Prostate gland (tissue), 2 donors: ENCODE results near the gene ALOXE3. TPM values are rescaled to one million over a fixed set of nuclear protein-coding genes. Genes with fewer than 3 reads are reported as not detected.
A peak's percentile ranks its signal among the peaks of the same experiment; 100 is the strongest.

Experiments used
- DNase-seq: peaks from one replicate; pipeline ENCODE4 v3.0.0-alpha.2; 2019; ENCODE audit warnings: low spot score
- H3K27ac ChIP-seq, 2 donors: fragments of 200-600 bp; sonication (generic); 2 replicates each; pipeline ENCODE4 v1.5.1; 2017 to 2019
- H3K27me3 ChIP-seq: fragments of 200-600 bp; sonication (generic); replicated peaks from 2 replicates; pipeline ENCODE4 v1.5.1; 2019; ENCODE audit not compliant: insufficient read depth
- H3K36me3 ChIP-seq, 2 donors: fragments of 200-600 bp; sonication (generic); 1 replicate in 1 of 2; 2 replicates in 1 of 2; pipeline versions ENCODE4 v1.5.1 to v1.8.1; 2017 to 2019
- H3K4me1 ChIP-seq: fragments of 200-600 bp; sonication (generic); replicated peaks from 2 replicates; pipeline ENCODE4 v1.5.1; 2019
- H3K4me3 ChIP-seq, 2 donors: fragments of 200-600 bp; sonication (generic); 2 replicates each; pipeline ENCODE4 v1.5.1; 2017 to 2019
- H3K9me3 ChIP-seq: fragments of 200-600 bp; sonication (generic); 2 replicates; pipeline ENCODE4 v1.5.1; 2017
- POLR2A ChIP-seq: fragments of 450-650 bp; IDR thresholded peaks from one replicate; pipeline ENCODE4 v1.6.1; 2016; ENCODE audit warnings: antibody characterized with exemption, mild to moderate bottlenecking
- POLR2AphosphoS5 ChIP-seq: sonication (generic); formaldehyde crosslinking; IDR thresholded peaks from one replicate; pipeline ENCODE4 v1.6.1; 2017; ENCODE audit warnings: antibody characterized with exemption
- WGBS: methylation state at CpG from one replicate; pipeline ENCODE4 v1.1.5; 2018; 5-methylcytosine and 5-hydroxymethylcytosine counted together
- intact Hi-C: fragments of 100-400 bp; cut with DNase I; formaldehyde crosslinking; loops from one replicate; pipeline ENCODE4 v1.14.2; 2022
- total RNA-seq, 2 donors: library from RNA; depleted of rRNA; stranded (reverse); fragments of >200 nt; gene quantifications; one replicate each; pipeline ENCODE4 v1.1.0, GENCODE V29; 2016
- TF ChIP-seq, protein P1 (sequence below), 4 experiments: fragments of 200-600 bp in 2 of 4; fragments of 450-650 bp in 2 of 4; sonication (generic) in 2 of 4; IDR thresholded peaks; 1 replicate in 3 of 4; 2 replicates in 1 of 4; pipeline ENCODE4 v1.5.1; 2016 to 2019; ENCODE audit warnings: antibody characterized with exemption in 4 of 4, mild to moderate bottlenecking in 2 of 4, moderate library complexity in 2 of 4

Gene ALOXE3
- total RNA-seq, 2 donors from 2014 or later: 2.4 TPM; not detected in 1

DNA sequence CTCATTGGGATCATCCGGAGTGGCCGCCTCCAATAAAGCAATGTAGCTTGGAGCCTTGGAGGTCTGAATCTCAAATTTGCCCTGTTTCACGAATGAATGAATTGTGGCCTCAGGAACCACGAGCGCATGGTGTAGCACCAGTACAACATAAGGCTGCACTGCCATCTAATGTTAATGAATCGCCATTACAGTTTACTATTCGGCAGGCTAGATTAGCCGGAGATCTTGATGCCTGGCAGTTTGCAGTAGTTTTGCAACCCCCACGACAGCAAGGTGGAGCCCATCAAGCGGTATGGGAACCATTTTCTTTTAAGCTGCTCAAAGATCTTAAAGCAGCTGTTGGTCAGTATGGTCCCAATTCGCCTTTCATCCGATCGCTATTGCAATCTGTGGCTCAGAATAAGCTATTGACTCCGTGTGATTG, 60.6 kb downstream of the ALOXE3 start:
- Histone ChIP-seq H3K9me3 (no peaks in the 10 kb centered on the region), H3K4me3 (peak overlapping the region; percentile 29 to 39), H3K4me1 (no peaks in the 10 kb centered on the region), H3K27me3 (no peaks in the 10 kb centered on the region), H3K27ac (peak overlapping the region; percentile 92 to 95), H3K36me3 (no peaks in the 10 kb centered on the region)
- TF ChIP-seq POLR2A (peak; percentile 5), POLR2AphosphoS5 (peak; percentile 82)
- TF ChIP-seq, protein P1, sequence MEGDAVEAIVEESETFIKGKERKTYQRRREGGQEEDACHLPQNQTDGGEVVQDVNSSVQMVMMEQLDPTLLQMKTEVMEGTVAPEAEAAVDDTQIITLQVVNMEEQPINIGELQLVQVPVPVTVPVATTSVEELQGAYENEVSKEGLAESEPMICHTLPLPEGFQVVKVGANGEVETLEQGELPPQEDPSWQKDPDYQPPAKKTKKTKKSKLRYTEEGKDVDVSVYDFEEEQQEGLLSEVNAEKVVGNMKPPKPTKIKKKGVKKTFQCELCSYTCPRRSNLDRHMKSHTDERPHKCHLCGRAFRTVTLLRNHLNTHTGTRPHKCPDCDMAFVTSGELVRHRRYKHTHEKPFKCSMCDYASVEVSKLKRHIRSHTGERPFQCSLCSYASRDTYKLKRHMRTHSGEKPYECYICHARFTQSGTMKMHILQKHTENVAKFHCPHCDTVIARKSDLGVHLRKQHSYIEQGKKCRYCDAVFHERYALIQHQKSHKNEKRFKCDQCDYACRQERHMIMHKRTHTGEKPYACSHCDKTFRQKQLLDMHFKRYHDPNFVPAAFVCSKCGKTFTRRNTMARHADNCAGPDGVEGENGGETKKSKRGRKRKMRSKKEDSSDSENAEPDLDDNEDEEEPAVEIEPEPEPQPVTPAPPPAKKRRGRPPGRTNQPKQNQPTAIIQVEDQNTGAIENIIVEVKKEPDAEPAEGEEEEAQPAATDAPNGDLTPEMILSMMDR (IDR thresholded peaks at IDR 0.05): peak; percentile 24 to 87 (median 78)
- WGBS: 5% methylated on average over 14 of the region's 14 CpGs
- intact Hi-C loops: loop anchor here (5.0 kb wide), 2 partner anchors 145 to 195 kb away; no protein-coding TSS in a partner anchor
- peak; percentile 72 for DNase-seq

DNA sequence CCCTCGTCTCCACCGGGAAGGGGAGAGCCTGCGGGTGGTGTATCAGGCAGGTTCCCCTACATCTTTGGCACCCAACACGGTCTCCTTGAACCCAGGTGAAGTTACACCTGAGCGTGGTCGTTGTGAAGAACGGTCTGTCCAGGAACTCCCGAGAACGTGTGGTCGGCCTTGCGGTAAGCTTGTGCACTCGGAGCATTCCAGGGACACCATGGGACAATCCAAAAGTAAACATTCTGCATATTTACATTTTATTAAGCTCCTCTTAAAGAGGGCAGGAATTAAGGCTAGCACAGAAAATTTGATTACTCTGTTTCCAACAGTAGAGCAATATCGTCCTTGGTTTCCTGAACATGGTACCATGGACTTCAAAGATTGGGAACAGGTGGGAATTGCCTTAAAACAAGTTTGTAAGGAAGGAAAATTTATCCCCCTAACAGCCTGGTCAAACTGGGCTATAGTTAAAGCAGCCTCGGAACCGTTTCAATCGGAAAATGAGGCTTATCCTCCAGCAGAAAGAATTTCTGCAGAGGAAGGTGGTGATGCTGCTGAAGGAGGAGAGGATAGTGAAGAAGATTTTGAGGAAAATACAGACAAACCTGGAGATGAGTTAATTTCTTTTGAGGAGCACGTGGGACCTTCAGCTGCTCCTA, 61.2 kb downstream of the ALOXE3 start:
- Histone ChIP-seq H3K27me3 (no peaks in the 10 kb centered on the region), H3K9me3 (no peaks in the 10 kb centered on the region), H3K27ac (peak overlapping the region; percentile 92 to 95), H3K36me3 (no peaks in the 10 kb centered on the region), H3K4me3 (peak overlapping the region; percentile 29 to 39), H3K4me1 (no peaks in the 10 kb centered on the region)
- TF ChIP-seq POLR2AphosphoS5 (no peak), POLR2A (no peak)
- TF ChIP-seq, protein P1 (IDR thresholded peaks at IDR 0.05): no peak
- 36% methylated on average over 17 of the region's 17 CpGs for WGBS
- DNase-seq: no peak
- intact Hi-C loops: loop anchor here (5.0 kb wide), 2 partner anchors 145 to 195 kb away; no protein-coding TSS in a partner anchor

DNA sequence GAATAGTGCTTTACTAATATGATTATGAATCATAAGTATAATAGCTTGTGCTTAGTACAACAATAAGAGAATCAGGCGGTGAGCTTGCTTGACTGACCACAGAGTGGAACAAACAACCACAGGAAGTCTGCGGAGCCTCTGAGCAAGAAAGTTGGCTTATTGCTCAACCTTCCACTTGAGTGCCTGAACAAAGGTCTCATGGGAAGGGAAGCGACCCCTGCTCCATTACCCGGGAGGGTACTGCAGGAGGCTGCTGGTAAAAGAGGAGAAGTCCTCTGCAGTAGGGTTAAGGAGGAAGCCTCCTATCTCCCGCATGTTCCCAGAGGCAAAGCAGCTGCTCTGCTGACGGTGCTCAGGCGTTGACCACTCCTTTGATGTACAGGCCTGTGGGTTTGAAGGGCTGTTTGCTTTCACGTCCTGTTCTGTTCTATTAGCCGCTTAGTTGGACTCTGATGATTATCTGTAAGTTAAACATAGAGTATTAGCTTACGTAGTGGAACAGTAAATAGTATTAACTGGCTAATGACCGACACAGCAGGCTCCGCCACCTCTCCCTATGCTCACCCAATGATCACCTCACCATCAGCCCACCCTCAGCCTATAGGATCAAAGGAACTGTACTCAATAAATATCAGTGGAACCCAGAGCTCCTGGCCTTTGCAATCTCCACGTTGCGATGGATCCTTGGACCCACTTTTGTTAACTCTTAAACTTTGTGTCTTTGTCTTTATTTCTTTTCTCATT, 61.9 kb downstream of the ALOXE3 start:
- H3K4me1 ChIP-seq: no peaks in the 10 kb centered on the region
- H3K36me3 ChIP-seq: no peaks in the 10 kb centered on the region
- WGBS: 26% methylated on average over 14 of the region's 14 CpGs
- peak; percentile 84 for DNase-seq
- intact Hi-C loops: loop anchor here (5.0 kb wide), 2 partner anchors 144 to 194 kb away; no protein-coding TSS in a partner anchor
- H3K9me3 ChIP-seq: no peaks in the 10 kb centered on the region
- peak overlapping the region; percentile 29 to 39 for H3K4me3 ChIP-seq
- peak; percentile 15 for TF ChIP-seq POLR2A
- peak; percentile 95 for TF ChIP-seq POLR2AphosphoS5
- TF ChIP-seq, protein P1 (IDR thresholded peaks at IDR 0.05): no peak
- H3K27me3 ChIP-seq: no peaks in the 10 kb centered on the region
- H3K27ac ChIP-seq: peak overlapping the region; percentile 92 to 95

DNA sequence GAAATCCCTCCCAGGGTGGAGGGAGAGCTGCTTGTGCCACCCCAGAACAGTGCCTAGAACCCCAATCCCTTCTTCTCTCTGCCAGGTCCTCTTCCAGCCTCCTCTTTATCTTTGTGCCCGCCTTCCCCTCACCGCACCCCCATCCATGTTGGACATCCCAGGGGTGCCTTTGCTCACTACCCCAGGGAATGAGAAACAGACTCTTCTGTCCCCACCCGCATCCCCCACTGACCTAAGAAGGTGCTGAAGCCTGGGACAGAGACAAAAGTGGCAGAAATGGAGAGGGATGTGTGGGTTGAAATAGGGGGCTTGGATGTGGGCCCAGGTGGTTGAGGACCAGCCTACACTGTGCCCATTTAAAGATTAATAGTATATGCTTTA, 62.5 kb downstream of the ALOXE3 start:
- H3K4me1 ChIP-seq: no peaks in the 10 kb centered on the region
- no peaks in the 10 kb centered on the region for H3K9me3 ChIP-seq
- no peaks in the 10 kb centered on the region for H3K36me3 ChIP-seq
- no peaks in the 10 kb centered on the region for H3K27me3 ChIP-seq
- WGBS: 80% methylated on average over 3 of the region's 3 CpGs
- TF ChIP-seq POLR2AphosphoS5: no peak
- TF ChIP-seq POLR2A: no peak
- intact Hi-C loops: loop anchor here (5.0 kb wide), 2 partner anchors 144 to 194 kb away; no protein-coding TSS in a partner anchor
- DNase-seq: no peak
- peak overlapping the region; percentile 92 to 95 for H3K27ac ChIP-seq
- peak overlapping the region in 1 of 2 donors; percentile 1 for H3K4me3 ChIP-seq

DNA sequence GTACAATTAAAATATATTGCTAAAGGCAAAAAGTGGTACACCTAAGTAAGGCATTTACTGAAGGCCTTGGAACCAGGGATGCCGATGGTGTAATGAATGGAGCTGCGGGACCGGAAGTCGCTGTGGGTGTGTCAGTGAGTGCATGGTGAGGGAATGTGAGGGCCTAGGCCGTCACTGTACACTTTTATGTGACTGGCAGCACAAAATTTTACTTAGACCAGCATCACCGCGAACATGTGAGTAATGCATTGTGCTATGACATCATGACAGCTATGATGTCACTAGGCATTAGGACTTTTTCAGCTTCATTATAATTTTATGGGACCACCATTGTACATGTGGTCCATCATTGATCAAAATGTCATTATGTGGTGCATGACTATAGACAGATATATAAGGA, 64.7 kb downstream of the ALOXE3 start:
- intact Hi-C loops: no loop called here
- WGBS: 89% methylated on average over 7 of the region's 7 CpGs
- no peak for DNase-seq

More for the DNA sequence above, 64.7 kb downstream of the ALOXE3 start:
- no peak for TF ChIP-seq POLR2A
- Histone ChIP-seq H3K9me3 (no peaks in the 10 kb centered on the region), H3K4me3 (no peak overlapping the region), H3K36me3 (no peaks in the 10 kb centered on the region), H3K27ac (peak overlapping the region in 1 of 2 donors; percentile 95), H3K27me3 (no peaks in the 10 kb centered on the region), H3K4me1 (no peaks in the 10 kb centered on the region)
